GM18498 (cell line): Measurements from ENCODE around the gene UNC50.
"Not testable (repeated sequence)": the region's sequence is repeated elsewhere in the genome, so short reads cannot be mapped to it uniquely, and the experiment has no call there.

Experiments used
- ATAC-seq: cut with Tn5 transposase; IDR thresholded peaks from one replicate; pipeline ENCODE4 v1.9.1; 2021; ENCODE audit warnings: mild to moderate bottlenecking, moderate library complexity; ENCODE audit not compliant: unreplicated experiment

The UNC50 gene

DNA sequence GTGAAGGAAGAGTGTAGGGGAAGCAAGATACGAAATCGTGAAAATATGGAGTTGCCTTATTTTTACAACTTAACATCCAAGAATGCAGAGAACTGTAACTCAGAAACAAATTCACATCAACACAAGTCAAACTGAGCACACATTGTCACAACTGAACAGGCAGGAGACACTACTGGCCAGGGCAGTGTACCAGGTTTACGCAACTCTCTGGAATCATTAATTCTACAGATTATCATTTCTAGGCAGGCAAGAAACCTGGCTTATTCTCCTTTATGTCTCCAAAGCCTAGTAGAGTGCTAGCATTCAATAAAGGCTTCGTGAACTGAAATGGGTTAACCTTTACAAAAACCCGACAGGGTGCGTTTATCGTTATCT lies 661 bp upstream of the UNC50 start:
- ATAC-seq: no peak

GRCh38 chr2:98608962-98609604 lies 694 bp downstream of the UNC50 start:
- peak; percentile 12 for ATAC-seq

DNA sequence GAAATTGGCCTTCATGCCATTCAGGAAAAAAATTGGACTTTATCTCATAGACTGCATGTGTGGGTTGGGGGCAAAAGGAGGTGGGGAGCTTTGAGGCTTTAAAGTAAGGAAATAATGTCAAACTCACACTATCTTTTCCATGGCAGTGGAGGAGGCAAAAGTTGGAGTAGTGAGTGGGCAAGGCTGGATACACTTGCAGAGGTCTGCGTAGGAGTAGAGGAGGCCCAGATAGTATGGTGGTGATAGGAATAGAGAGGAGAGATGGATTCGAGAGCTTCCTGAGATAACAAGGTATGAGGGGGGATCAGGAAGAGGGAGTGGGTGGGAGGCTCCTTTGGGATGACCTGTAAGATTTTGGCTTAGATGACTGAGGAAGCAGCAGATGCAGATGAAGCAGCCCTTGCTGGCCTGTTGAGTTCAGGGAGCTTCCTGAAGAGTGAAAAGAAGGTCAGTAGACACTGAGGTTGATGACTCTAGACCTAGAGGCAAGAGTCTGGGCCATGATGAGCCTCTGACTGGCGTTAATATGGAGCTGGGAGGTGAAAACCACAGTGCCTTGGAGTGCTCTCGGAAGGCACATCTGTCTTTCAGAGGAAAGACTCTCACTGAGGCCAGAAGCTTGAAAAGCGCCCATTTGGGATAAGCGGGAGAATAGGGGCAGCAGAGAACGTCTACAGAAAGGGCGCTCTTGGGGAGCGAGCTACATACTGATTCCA lies 5.8 kb downstream of the UNC50 start:
- ATAC-seq: no peak

- no peak for ATAC-seq
Measured at GRCh38 chr2:98615481-98615880, 7.1 kb downstream of the UNC50 start.

DNA sequence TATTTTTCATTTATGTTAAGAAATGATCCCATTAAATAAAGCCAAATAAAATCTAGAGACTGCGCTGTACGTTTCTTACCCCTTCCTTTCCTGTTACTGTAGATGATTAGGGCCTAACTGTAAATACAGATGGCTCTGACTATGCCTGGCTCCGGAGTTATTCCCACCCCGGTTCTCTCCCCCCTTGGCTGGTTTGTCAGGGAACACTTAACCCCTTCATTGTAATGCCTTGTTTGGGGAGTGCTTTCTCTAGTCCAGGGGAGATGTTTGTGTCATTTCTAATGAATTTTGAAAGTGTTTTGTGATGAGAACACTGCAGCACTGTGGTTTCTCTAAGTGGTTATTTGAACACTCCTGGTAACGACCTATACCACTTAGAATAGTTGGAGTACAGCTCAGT lies 8.8 kb downstream of the UNC50 start:
- no peak for ATAC-seq

GRCh38 chr2:98623657-98624056 lies 15.3 kb downstream of the UNC50 start:
- no peak for ATAC-seq

GRCh38 chr2:98632351-98632750 lies 24.0 kb downstream of the UNC50 start:
- no peak for ATAC-seq

DNA sequence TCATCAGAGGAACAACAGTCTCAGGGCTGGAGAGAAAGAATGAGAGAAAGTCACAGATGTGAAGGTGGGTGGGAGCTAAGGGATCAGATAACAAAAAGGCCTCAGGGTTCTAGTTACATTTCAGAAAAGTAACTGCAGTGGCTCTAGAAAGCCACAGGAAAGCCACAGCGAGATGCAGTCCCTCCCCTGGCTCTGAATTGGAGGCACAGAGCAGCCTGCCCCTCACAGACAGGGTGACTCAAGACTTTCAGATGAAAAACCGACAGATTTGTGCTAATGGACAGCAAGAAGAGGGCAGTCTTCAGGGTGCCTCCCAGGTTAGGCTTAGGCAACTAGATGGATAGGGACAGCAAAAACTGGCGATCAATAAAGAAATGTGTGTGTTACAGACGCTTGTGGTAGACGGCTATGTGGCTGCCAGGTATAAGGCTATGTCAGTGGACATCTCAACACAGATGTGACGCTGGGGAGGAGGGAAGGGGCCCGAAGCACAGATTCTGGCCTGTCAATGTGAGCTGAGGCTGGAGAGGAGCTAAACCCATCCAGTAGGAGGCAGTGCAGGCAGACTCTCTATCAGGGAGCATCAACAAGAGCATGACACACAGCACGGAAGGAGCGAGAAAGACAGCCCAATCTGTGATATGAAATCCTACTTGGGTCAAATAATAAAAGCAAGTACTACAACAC lies 26.2 kb downstream of the UNC50 start:
- no peak for ATAC-seq

DNA sequence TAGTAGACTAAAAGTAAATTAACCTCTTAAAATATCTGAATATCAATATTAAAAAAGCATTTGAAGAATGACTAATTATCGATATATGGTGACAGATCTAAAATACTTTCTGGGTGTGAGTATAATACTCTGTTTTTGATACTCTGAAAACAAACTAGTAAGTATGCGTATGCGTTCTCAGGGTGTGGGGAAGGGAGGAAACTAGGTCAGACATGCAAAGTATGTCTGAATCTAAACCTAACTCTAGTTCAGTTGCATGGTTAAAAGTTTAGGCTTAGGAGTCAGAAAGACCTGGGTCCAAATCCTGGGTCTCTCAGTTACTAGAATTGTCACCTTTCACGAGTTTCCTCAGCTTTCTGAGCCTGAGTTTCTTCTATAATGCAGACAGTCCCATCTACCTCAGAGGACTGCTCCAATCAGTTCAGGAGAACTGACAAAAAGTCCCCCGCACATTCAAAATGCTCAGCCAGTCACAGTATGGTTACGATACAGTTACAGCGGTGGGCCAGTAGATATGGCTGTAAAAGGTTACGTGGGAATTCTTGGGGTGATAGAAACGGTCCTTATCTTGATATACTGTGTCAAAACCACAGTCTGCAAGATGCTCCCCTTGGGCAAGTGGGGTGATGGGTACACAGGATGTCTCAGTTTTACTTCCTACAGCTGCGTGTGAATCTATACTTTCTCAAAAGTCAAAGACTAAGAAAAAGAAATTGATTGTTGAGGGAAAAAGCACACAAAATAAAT lies 29.2 kb downstream of the UNC50 start:
- peak; percentile 93 for ATAC-seq

- no peak for ATAC-seq
Measured at GRCh38 chr2:98643496-98644100, 35.2 kb downstream of the UNC50 start.

DNA sequence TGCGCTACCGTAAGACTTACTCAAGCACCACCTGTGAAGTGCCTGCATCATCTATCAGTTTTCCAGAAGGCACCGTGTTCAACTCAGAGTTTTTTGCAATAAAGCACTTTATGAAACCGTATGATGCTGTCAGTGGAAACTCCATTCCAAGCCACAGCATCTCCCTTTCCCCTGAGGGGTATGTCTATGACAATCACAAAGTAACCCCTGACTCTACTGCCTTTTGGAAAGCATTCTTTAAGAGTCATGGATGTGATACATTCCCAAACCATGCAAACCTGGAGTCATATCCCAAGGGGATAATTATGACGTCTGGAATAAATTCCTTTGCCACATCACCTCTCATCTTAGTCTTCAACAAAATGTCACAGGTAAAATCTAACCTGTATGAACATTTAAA lies 39.2 kb downstream of the UNC50 start:
- ATAC-seq: no peak

DNA sequence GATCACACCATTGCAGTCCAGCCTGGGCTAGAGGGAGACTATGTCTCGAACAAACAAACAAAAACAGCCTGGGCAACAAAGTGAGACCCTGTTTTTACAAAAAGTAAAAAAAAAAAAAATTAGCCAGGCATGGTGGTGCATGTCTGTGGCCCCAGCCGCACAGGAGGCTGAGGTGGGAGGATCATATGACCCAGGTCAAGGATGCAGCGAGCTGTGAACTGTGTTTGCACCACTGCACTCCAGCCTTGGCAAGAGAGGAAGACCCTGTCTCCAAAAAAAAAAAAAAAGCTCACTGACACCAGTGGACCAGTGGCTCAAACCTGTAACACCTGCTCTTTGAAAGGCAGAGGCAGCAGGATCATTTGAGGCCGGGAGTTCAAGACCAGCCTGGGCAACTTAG lies 40.1 kb downstream of the UNC50 start:
- no peak for ATAC-seq

- peak; percentile 69 for ATAC-seq
Measured at GRCh38 chr2:98649135-98649991, 41.0 kb downstream of the UNC50 start.

DNA sequence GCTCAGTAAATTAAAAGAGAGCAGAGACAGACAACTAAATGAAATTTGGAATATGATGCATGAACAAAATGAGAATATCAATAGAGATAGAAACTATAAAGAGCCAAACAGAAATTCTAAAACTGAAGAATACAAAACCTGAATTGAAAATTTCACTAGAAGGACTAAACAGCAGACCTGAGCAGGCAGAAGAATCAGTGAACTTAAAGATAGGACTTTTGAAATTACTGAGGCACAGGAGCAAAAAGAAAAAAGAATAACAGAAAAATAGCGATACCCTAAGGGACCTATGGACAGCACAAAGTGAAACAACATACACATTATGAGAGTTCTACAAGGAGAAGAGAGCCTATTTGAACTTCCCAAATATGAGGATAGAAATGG lies 41.6 kb downstream of the UNC50 start:
- no peak for ATAC-seq

GRCh38 chr2:98650998-98651397 lies 42.6 kb downstream of the UNC50 start:
- ATAC-seq: no peak

- ATAC-seq: no peak
Measured at GRCh38 chr2:98654699-98655495, 46.5 kb downstream of the UNC50 start.

DNA sequence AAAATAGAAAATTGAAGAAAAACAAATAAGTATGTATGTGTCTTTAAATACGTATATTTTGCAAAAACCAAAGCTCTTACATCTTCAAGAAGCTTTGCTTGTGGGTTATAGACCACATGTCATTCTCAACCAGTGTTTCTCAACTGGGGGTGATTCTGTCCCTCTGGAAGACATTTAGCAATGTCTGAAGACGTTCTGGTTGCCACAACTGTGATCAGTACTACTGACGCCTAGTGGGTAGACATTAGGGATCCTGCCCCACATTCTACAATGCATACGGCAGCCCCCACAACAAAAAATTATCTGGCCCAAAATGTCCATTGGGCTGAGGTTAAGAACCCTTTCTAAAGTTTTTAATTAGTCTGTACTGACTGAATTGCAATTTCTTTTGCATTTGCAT lies 48.4 kb downstream of the UNC50 start:
- ATAC-seq: no peak

DNA sequence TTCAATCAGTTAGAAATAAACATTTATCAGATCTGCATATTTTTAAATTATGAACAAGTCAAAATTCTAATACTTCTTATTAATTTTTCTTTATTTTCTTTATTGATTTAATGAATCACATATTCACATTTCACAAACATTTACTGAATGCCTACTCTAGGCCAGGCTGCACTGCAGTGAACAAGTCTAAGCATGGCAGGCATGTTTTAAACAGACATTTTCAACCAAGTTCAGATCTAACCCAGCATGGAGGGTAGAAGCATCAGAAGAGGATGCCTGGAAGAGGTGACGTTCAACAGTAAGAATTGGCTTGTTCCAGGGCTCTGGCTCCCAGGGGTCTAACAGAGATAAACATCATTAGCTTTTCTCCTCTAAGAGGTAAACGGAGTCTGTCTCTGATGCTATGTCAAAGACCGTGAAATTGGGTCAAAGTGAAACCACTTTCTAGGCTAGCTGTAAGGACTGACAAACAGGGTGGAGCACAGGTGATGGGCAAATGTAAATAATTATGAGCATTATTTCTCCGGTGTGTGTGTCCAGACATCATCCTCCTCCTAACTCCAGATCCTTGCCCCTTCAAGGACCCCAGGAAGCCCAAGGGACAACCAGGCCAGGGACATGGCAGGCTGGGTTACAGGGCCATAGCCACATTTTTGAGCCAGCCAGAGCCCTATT lies 50.6 kb downstream of the UNC50 start:
- ATAC-seq: no peak

DNA sequence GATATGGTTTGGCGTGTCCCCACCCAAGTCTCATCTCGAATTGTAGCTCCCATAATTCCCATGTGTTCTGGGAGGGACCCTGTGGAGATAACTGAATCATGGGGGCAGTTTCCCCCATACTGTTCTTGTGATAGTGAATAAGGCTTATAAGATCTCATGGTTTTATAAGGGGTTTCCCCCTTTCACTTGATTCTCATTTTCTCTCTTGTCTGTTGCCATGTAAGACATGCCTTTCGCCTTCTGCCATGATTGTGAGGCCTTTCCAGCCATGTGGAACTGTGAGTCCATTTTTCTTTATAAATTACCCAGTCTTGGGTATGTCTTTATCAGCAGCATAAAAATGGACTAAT lies 51.1 kb downstream of the UNC50 start:
- not testable (repeated sequence) for ATAC-seq
